K562 (cell line): ENCODE measurements around the gene PRSS22. TPM values are rescaled to one million over a fixed set of nuclear protein-coding genes. Genes with fewer than 3 reads are reported as not detected.
"Not testable (repeated sequence)": the region's sequence is repeated elsewhere in the genome, so short reads cannot be mapped to it uniquely, and the experiment has no call there.

Experiments
- MXI1 ChIP-seq: IDR thresholded peaks from 2 replicates; pipeline ENCODE4 v1.6.1; 2011; ENCODE audit warnings: low read depth, mild to moderate bottlenecking, improper control_type of control experiment, low read length
- REST ChIP-seq, 2 experiments: fragments of 450-650 bp; formaldehyde crosslinking in 1 of 2; IDR thresholded peaks; 2 replicates each; pipeline versions ENCODE4 v1.4.0 to v1.6.1; 2014 to 2020; ENCODE audit warnings: mild to moderate bottlenecking in 2 of 2, borderline replicate concordance in 1 of 2, low read depth in 1 of 2
- polyA plus RNA-seq, 8 experiments: library from polyadenylated mRNA; depleted of rRNA in 4 of 8; stranded (reverse) in 5 of 8; unstranded in 3 of 8; fragments of >200 nt; fragmentation: Nextera tagmentation in 2 of 8; fragmentation: Illumina TruSeq in 1 of 8; extraction: Ambion mirVana in 2 of 8; extraction: Trizol in 1 of 8; gene quantifications; 2 replicates each; pipeline versions ENCODE4 v1.2.1 to v1.2.3, GENCODE V29; 2011 to 2014; ENCODE audit warnings: inconsistent platforms in 1 of 8, missing spikeins in 1 of 8
- total RNA-seq, 7 experiments: library from RNA; depleted of rRNA in 6 of 7; stranded (reverse); fragments of >200 nt in 6 of 7; fragmentation: Illumina TruSeq in 2 of 7; extraction: Trizol in 2 of 7; gene quantifications; 2 replicates each; pipeline versions ENCODE4 v1.2.1 to v1.2.3, GENCODE V29; 2011 to 2021; ENCODE audit warnings: low replicate concordance in 1 of 7

PRSS22 gene
- total and polyA plus RNA-seq, 9 of the 15 experiments (the other 6 are each of a cell fraction or from before 2014, with no cell fraction given) = 0.13 to 0.42 TPM; not detected in 7

- peak; percentile 58; the same call in 1 of the 2 replicates for TF ChIP-seq REST (IDR thresholded peaks at IDR 0.05; ENCODE audit: borderline replicate concordance)
- not testable (repeated sequence) for TF ChIP-seq REST (CRISPR knock-in tag; IDR thresholded peaks at IDR 0.05; ENCODE audit: low read depth)
- peak; percentile 36; the same call in 1 of the 2 replicates for TF ChIP-seq MXI1
- TF ChIP-seq, all 486 proteins: peak for 22; not testable (repeated sequence) for 464
These were observed 49.2 kb upstream of the PRSS22 start (continued) for GRCh38 chr16:2907084-2907753.
